HG03442 (cell line): ENCODE data around the gene SERINC5.

Source experiments
- ATAC-seq: cut with Tn5 transposase; IDR thresholded peaks from one replicate; pipeline ENCODE4 v1.9.1; 2021; ENCODE audit warnings: mild to moderate bottlenecking, moderate library complexity; ENCODE audit not compliant: unreplicated experiment

SERINC5 gene

DNA sequence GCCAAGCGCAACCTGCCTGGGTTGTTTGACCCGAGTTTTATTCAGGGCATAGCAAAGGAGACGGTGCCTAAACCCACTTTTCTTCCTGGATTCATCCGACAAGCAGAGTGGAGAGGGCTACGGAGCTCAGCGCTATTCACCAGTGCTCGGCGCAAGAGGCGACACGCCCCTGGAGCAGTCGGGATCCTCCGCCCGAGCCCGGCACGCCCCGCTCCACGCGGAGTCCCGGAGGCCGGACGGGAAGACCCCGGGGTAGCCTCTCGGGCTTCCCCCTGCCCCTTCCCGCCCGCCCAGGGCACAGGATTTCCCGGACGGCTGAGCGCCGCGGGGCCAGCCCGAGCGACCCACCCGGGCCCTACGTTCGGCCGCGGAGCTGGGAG lies 427 bp downstream of the SERINC5 start:
- peak; percentile 37 for ATAC-seq

GRCh38 chr5:80254767-80255430 lies 949 bp downstream of the SERINC5 start:
- ATAC-seq: no peak

DNA sequence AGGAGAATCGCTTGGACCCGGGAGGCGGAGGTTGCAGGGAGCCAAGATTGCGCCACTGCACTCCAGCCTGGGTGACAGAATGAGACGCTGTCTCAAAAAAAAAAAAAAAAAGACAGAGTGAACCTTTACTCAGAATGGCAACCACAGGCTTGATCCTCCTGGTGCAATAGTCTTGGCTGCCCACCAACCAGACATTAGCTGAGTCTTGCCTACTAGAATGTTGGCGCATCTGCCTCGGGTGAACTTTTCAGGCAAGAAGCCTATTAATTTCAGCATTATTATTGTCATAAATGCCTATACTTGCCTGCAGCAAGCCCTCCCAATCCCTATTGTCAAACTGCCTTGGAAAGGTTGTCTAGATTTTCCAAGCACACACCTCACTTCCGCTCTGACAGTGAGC lies 4.2 kb downstream of the SERINC5 start:
- ATAC-seq: no peak

GRCh38 chr5:80250801-80251200 lies 5.0 kb downstream of the SERINC5 start:
- no peak for ATAC-seq

DNA sequence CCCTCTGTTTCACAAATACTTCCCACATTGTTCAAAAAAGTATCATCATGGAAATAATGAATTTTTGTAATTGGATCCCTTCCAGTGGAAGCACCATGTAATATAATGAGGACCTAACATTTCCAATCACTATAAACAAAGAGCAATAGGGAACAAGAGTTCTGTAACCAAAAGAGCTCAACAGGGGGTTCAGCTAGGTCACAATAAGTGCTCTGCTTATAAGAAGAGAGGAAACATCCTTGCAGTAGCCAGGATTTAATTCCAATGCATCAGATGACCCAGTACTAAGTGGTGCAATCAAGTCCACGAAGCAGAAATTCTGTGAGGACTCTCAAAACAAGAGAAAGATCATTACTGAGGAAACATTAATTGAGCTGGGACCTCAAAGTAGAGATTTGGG lies 5.9 kb downstream of the SERINC5 start:
- ATAC-seq: no peak

GRCh38 chr5:80248378-80248777 lies 7.5 kb downstream of the SERINC5 start:
- no peak for ATAC-seq

GRCh38 chr5:80246995-80247729 lies 8.7 kb downstream of the SERINC5 start:
- ATAC-seq: peak; percentile 81

- no peak for ATAC-seq
Observed at GRCh38 chr5:80246001-80246758, 9.7 kb downstream of the SERINC5 start.

- no peak for ATAC-seq
Observed at GRCh38 chr5:80243567-80243966, 12.3 kb downstream of the SERINC5 start.

- ATAC-seq: no peak
Observed at GRCh38 chr5:80242849-80243248, 13.0 kb downstream of the SERINC5 start.

GRCh38 chr5:80240368-80240986 lies 15.4 kb downstream of the SERINC5 start:
- ATAC-seq: no peak

DNA sequence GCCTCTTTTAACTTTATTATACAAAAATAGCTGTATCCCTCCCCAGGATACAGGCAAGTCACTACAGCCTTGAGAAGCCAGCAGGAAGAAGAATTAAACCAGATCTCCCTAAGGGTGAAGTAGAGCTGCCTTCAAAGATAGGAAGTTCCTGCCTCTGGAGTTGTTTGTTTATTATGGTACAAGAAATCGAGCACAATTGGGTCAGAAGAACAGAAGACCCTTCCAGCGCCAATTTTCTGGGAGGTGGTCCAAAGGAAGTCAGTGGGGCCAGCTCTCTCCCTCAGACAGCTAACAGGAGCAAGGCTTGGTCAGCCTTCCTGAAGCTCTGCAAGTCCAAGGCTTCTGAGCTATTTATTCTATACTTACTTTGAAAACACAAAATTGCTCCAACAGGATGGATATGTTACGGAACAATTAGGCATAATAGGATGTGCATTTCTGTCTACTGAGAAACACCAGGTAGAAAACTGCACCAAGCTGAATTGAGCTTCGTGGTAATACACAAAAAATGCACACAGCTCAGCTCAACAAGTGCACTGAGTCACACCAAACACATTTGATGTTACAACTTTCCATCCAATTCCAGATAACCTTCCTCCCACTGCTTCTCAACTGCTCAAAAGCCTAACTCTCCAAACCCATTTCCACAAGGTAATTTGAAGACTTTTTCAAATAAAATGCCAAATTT lies 16.0 kb downstream of the SERINC5 start:
- ATAC-seq: no peak

GRCh38 chr5:80238778-80239679 lies 16.8 kb downstream of the SERINC5 start:
- no peak for ATAC-seq

GRCh38 chr5:80238097-80238496 lies 17.8 kb downstream of the SERINC5 start:
- no peak for ATAC-seq

- no peak for ATAC-seq
Observed at GRCh38 chr5:80237243-80237642, 18.6 kb downstream of the SERINC5 start.

DNA sequence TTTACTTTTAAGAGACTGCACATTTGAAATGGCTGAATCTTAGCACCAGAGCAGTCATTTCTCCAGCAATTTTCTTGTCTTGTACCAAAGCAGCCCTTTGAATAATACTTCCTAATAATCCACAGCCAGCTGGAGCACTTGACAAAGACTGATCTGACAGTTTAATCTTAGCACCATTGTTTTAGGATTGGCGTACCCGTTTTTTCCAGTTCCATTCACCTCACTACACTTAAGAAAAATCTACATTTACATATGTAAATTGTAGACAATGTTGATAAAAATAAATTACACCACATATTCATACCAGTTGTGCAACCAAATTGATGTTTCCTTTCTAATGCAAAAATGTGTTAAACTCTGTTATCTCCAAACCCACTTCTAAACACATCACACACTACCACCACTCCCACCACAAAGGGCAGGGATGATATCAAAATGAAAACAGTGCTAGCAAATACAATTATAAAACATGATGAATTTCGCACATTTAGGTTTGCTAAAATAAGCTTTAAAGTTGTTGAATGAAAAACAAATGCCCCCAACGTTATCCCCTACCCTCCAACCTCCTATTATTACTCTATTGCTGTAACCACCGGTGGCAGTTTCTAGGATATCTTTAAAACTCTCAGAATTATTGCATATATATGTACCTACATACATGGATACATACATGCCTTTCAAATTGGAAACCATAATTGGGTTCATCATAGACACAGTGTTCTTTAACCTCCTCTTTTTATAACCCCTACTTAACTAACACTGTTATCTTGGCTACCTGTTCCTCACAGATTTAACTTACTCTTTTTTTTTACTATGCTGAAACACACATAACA lies 21.5 kb downstream of the SERINC5 start:
- no peak for ATAC-seq

- ATAC-seq: no peak
Observed at GRCh38 chr5:80231693-80232092, 24.2 kb downstream of the SERINC5 start.

DNA sequence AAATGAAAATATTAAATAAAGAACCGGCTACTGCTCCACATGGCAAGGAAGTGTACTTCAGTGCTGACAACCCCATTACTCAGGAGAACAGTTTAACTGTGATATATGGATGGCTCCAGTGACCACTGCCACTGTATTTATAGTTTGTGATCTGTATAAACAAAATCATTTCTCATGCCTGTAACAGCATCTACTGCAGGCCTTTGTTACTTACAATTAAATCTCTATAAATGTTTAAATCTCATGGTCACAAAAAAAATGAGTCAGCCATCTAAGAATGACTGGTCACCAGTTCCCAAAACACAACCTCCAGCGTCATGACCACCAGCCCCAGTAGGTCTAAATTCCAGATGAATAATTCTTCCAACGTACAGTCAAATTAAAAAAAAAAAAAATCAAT lies 24.6 kb downstream of the SERINC5 start:
- no peak for ATAC-seq
